Measurements from ENCODE around the gene CBX8. TPM values are rescaled to one million over a fixed set of nuclear protein-coding genes. Genes with fewer than 3 reads are reported as not detected.

CBX8 gene
- total and polyA plus RNA-seq, 2 of the 13 experiments (the other 11 are each of a cell fraction or from before 2014, with no cell fraction given): 0.34 to 12.6 TPM

DNA sequence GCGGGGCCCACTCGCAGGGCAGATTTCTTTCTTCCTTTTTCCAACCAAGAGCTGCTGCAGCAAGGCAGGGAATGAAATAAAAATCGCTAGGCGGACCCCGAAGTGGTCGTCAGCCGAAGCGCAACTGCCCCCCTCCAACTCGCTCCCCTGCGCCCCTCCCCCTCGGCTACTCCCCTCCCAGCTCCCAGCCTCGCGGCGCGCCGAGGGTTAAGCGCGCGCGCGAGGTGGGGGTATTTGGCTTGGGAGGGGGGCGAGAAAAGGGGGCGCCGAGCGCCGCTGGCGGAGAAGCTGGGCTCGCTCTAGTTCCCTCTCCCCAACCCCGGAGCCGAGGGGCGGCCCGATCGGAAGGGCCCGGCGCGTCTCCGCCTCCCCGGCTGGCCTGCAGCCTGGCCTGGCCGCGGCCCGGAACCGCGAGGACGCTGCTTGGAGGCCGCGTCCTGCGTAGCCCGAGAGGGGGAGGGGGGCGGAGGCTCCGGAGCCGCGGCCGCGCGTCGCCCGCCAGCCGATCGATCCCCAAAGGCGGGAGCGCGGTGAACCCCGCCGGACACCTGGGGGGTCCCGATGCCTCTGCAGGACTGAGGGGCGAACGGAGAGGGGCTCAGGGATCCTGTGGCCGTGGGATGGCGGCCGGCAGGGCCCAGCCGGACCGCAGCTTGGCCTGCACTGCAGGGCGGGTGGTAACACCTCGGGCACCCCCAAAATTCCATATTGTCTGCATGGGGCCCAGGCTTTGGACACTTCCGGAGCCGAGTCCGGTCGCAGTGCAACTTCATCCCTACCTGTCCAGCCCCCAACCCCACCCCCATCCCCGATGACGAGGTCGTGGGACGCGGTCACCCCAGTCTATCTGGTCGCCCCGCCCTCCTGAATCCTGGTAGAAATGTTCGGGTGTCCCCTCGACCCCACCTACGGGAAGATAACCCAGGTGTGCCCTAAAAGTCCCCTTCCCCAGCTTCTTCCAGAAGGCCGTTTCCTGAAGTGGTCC lies 47.2 kb upstream of the CBX8 start (continued):
- TF ChIP-seq KDM6A (CRISPR knock-in tag; IDR thresholded peaks at IDR 0.05; ENCODE audit: low read depth): no peak; the same call in 1 of the 2 replicates
- TF ChIP-seq, protein P1, sequence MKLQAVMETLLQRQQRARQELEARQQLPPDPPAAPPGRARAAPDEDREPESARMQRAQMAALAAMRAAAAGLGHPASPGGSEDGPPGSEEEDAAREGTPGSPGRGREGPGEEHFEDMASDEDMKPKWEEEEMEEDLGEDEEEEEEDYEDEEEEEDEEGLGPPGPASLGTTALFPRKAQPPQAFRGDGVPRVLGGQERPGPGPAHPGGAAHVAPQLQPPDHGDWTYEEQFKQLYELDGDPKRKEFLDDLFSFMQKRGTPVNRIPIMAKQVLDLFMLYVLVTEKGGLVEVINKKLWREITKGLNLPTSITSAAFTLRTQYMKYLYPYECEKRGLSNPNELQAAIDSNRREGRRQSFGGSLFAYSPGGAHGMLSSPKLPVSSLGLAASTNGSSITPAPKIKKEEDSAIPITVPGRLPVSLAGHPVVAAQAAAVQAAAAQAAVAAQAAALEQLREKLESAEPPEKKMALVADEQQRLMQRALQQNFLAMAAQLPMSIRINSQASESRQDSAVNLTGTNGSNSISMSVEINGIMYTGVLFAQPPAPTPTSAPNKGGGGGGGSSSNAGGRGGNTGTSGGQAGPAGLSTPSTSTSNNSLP (IDR thresholded peaks at IDR 0.05; ENCODE audit: low read depth, low read length): no peak
- peak; percentile 60; the same call in 1 of the 2 replicates for TF ChIP-seq ZNF83 (CRISPR knock-in tag; IDR thresholded peaks at IDR 0.05; ENCODE audit: borderline replicate concordance)
- no peak for TF ChIP-seq ZBTB21 (CRISPR knock-in tag; IDR thresholded peaks at IDR 0.05)
- peak; percentile 45; the same call in 1 of the 2 replicates for TF ChIP-seq NR2C2 (CRISPR knock-in tag; IDR thresholded peaks at IDR 0.05; ENCODE audit: borderline replicate concordance)
- TF ChIP-seq FOSL2 (CRISPR knock-in tag; IDR thresholded peaks at IDR 0.05): 0 out of 2 replicates have a peak, but pooled peaks have one; percentile 17
- no peak for TF ChIP-seq POLR2AphosphoS2 (IDR thresholded peaks at IDR 0.05; ENCODE audit: low read depth, low read length)
- TF ChIP-seq, protein P2, sequence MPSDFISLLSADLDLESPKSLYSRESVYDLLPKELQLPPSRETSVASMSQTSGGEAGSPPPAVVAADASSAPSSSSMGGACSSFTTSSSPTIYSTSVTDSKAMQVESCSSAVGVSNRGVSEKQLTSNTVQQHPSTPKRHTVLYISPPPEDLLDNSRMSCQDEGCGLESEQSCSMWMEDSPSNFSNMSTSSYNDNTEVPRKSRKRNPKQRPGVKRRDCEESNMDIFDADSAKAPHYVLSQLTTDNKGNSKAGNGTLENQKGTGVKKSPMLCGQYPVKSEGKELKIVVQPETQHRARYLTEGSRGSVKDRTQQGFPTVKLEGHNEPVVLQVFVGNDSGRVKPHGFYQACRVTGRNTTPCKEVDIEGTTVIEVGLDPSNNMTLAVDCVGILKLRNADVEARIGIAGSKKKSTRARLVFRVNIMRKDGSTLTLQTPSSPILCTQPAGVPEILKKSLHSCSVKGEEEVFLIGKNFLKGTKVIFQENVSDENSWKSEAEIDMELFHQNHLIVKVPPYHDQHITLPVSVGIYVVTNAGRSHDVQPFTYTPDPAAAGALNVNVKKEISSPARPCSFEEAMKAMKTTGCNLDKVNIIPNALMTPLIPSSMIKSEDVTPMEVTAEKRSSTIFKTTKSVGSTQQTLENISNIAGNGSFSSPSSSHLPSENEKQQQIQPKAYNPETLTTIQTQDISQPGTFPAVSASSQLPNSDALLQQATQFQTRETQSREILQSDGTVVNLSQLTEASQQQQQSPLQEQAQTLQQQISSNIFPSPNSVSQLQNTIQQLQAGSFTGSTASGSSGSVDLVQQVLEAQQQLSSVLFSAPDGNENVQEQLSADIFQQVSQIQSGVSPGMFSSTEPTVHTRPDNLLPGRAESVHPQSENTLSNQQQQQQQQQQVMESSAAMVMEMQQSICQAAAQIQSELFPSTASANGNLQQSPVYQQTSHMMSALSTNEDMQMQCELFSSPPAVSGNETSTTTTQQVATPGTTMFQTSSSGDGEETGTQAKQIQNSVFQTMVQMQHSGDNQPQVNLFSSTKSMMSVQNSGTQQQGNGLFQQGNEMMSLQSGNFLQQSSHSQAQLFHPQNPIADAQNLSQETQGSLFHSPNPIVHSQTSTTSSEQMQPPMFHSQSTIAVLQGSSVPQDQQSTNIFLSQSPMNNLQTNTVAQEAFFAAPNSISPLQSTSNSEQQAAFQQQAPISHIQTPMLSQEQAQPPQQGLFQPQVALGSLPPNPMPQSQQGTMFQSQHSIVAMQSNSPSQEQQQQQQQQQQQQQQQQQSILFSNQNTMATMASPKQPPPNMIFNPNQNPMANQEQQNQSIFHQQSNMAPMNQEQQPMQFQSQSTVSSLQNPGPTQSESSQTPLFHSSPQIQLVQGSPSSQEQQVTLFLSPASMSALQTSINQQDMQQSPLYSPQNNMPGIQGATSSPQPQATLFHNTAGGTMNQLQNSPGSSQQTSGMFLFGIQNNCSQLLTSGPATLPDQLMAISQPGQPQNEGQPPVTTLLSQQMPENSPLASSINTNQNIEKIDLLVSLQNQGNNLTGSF (CRISPR knock-in tag; IDR thresholded peaks at IDR 0.05): no peak
- TF ChIP-seq ZNF879 (CRISPR knock-in tag; IDR thresholded peaks at IDR 0.05): no peak
- TF ChIP-seq, protein P3, sequence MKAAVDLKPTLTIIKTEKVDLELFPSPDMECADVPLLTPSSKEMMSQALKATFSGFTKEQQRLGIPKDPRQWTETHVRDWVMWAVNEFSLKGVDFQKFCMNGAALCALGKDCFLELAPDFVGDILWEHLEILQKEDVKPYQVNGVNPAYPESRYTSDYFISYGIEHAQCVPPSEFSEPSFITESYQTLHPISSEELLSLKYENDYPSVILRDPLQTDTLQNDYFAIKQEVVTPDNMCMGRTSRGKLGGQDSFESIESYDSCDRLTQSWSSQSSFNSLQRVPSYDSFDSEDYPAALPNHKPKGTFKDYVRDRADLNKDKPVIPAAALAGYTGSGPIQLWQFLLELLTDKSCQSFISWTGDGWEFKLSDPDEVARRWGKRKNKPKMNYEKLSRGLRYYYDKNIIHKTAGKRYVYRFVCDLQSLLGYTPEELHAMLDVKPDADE (CRISPR knock-in tag; IDR thresholded peaks at IDR 0.05): no peak
- no peak; the same call in 1 of the 2 replicates for TF ChIP-seq IRF2 (CRISPR knock-in tag; IDR thresholded peaks at IDR 0.05)
- no peak for TF ChIP-seq MTF1 (CRISPR knock-in tag; IDR thresholded peaks at IDR 0.05)
- 0 out of 2 replicates have a peak, but pooled peaks have one; percentile 9 for TF ChIP-seq ZNF24 (IDR thresholded peaks at IDR 0.05)
- TF ChIP-seq, protein P4, sequence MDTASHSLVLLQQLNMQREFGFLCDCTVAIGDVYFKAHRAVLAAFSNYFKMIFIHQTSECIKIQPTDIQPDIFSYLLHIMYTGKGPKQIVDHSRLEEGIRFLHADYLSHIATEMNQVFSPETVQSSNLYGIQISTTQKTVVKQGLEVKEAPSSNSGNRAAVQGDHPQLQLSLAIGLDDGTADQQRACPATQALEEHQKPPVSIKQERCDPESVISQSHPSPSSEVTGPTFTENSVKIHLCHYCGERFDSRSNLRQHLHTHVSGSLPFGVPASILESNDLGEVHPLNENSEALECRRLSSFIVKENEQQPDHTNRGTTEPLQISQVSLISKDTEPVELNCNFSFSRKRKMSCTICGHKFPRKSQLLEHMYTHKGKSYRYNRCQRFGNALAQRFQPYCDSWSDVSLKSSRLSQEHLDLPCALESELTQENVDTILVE (CRISPR knock-in tag; IDR thresholded peaks at IDR 0.05): peak; percentile 62; the same call in 1 of the 2 replicates
- no peak for TF ChIP-seq TBP (CRISPR knock-in tag; IDR thresholded peaks at IDR 0.05)
- TF ChIP-seq KDM5B (CRISPR knock-in tag; IDR thresholded peaks at IDR 0.05; ENCODE audit: borderline replicate concordance): peak; percentile 81
- peak; percentile 74 for TF ChIP-seq REXO4 (CRISPR knock-in tag; IDR thresholded peaks at IDR 0.05; ENCODE audit: borderline replicate concordance)
- TF ChIP-seq, protein P5, sequence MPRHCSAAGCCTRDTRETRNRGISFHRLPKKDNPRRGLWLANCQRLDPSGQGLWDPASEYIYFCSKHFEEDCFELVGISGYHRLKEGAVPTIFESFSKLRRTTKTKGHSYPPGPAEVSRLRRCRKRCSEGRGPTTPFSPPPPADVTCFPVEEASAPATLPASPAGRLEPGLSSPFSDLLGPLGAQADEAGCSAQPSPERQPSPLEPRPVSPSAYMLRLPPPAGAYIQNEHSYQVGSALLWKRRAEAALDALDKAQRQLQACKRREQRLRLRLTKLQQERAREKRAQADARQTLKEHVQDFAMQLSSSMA (CRISPR knock-in tag; IDR thresholded peaks at IDR 0.05): 0 out of 2 replicates have a peak, but pooled peaks have one; percentile 62

All from HepG2 (cell line).